Activated CD8-positive, alpha-beta memory T cell treated with anti-CD3 and anti-CD28 coated beads for 4 hours (primary cell): ENCODE data around the gene KLF9.

ENCODE experiments used
- DNase-seq, 2 donors: peaks; one replicate each; pipeline ENCODE4 v3.0.0-alpha.2; 2020; ENCODE audit warnings: low read depth in 2 of 2

The KLF9 gene

GRCh38 chr9:70413799-70414775 lies at the start of gene KLF9:
TSS of gene KLF9 (minus strand) at chr9:70414657. CDS start at chr9:70413363, 1,294 bp downstream.
- peak; percentile 82 to 85 for DNase-seq

- no peak for DNase-seq
Measured at GRCh38 chr9:70463877-70464276, 49.4 kb upstream of the KLF9 start.

- no peak for DNase-seq
Measured at GRCh38 chr9:70462300-70462699, 47.8 kb upstream of the KLF9 start.

GRCh38 chr9:70457235-70457634 lies 42.8 kb upstream of the KLF9 start:
- DNase-seq: no peak

GRCh38 chr9:70455993-70456704 lies 41.7 kb upstream of the KLF9 start:
- no peak for DNase-seq

GRCh38 chr9:70452365-70452764 lies 37.9 kb upstream of the KLF9 start:
- no peak for DNase-seq

- no peak for DNase-seq
Measured at GRCh38 chr9:70451765-70452164, 37.3 kb upstream of the KLF9 start.

GRCh38 chr9:70450738-70451137 lies 36.3 kb upstream of the KLF9 start:
- DNase-seq: no peak

GRCh38 chr9:70449461-70449860 lies 35.0 kb upstream of the KLF9 start:
- DNase-seq: no peak

- no peak for DNase-seq
Measured at GRCh38 chr9:70448919-70449318, 34.5 kb upstream of the KLF9 start.

- no peak for DNase-seq
Measured at GRCh38 chr9:70444904-70445303, 30.4 kb upstream of the KLF9 start.

GRCh38 chr9:70442328-70442848 lies 27.9 kb upstream of the KLF9 start:
- no peak for DNase-seq

- DNase-seq: no peak
Measured at GRCh38 chr9:70441622-70442021, 27.2 kb upstream of the KLF9 start.

GRCh38 chr9:70439991-70440706 lies 25.7 kb upstream of the KLF9 start:
- no peak for DNase-seq

- DNase-seq: no peak
Measured at GRCh38 chr9:70438341-70438928, 24.0 kb upstream of the KLF9 start.

- DNase-seq: no peak
Measured at GRCh38 chr9:70435948-70436347, 21.5 kb upstream of the KLF9 start.

GRCh38 chr9:70429899-70430298 lies 15.4 kb upstream of the KLF9 start:
- no peak for DNase-seq

- DNase-seq: no peak
Measured at GRCh38 chr9:70428781-70429180, 14.3 kb upstream of the KLF9 start.

GRCh38 chr9:70427161-70427945 lies 12.9 kb upstream of the KLF9 start:
- DNase-seq: no peak

- DNase-seq: no peak
Measured at GRCh38 chr9:70425192-70425591, 10.7 kb upstream of the KLF9 start.
